H1 (cell line): ENCODE measurements around the gene CHD6. TPM values are rescaled to one million over a fixed set of nuclear protein-coding genes. Genes with fewer than 3 reads are reported as not detected.

Experiments used
- CTCF ChIA-PET: fragments of 300-600 bp; sonication (Branson Sonifier 250); formaldehyde crosslinking; loops from one replicate; lab custom pipeline; 2021; ENCODE audit not compliant: partially characterized antibody; lab: Charles Lee
- POLR2A ChIA-PET: fragments of 300-600 bp; sonication (Branson Sonifier 250); formaldehyde crosslinking; loops from one replicate; lab custom pipeline; 2021; ENCODE audit warnings: inconsistent platforms; ENCODE audit not compliant: partially characterized antibody; lab: Charles Lee
- DNase-seq, 2 experiments: peaks; one replicate each; pipeline versions ENCODE4 v3.0.0 to v3.0.0-alpha.2; 2010 to 2022; ENCODE audit warnings: low spot score in 2 of 2, low read depth in 1 of 2, mixed read lengths in 1 of 2
- FAIRE-seq: peaks from 2 replicates; lab custom pipeline; 2011; peaks lifted over from hg19 to GRCh38; lab: Jason Lieb, UNC
- H2AFZ ChIP-seq: 2 replicates; pipeline ENCODE4 v1.8.1; 2012; ENCODE audit warnings: low read length, inconsistent platforms
- H2AK5ac ChIP-seq: 2 replicates; pipeline ENCODE4 v1.6.1; 2013; ENCODE audit warnings: low read depth, low read length
- H2BK120ac ChIP-seq: replicated peaks from 2 replicates; pipeline ENCODE3; 2013; ENCODE audit warnings: low read depth, low read length, inconsistent platforms
- H2BK12ac ChIP-seq: 2 replicates; pipeline ENCODE4 v1.6.1; 2013; ENCODE audit warnings: low read depth, low read length
- H2BK15ac ChIP-seq: 2 replicates; pipeline ENCODE4 v1.6.1; 2013; ENCODE audit warnings: low read length
- H2BK20ac ChIP-seq: 2 replicates; pipeline ENCODE4 v1.6.1; 2013; ENCODE audit warnings: low read length
- H2BK5ac ChIP-seq: 2 replicates; pipeline ENCODE4 v1.6.1; 2013; ENCODE audit warnings: low read depth, low read length
- H3K14ac ChIP-seq: 2 replicates; pipeline ENCODE4 v1.6.1; 2013; ENCODE audit warnings: inconsistent platforms; ENCODE audit not compliant: insufficient read length
- H3K18ac ChIP-seq: 2 replicates; pipeline ENCODE4 v1.6.1; 2013; ENCODE audit warnings: low read length; ENCODE audit errors: extremely low read depth
- H3K23ac ChIP-seq: 2 replicates; pipeline ENCODE4 v1.6.1; 2013; ENCODE audit warnings: inconsistent platforms; ENCODE audit not compliant: insufficient read length
- H3K23me2 ChIP-seq: 2 replicates; pipeline ENCODE4 v1.6.1; 2013; ENCODE audit warnings: low read depth, low read length
- H3K27ac ChIP-seq: 2 replicates; pipeline ENCODE4 v1.6.1; 2011; ENCODE audit warnings: low read depth, low read length, inconsistent platforms
- H3K27me3 ChIP-seq, 4 experiments: replicated peaks in 1 of 4; 1 replicate in 1 of 4; 2 replicates in 3 of 4; pipeline versions ENCODE4 v1.6.1 to v1.8.1; 2011 to 2013; ENCODE audit warnings: low read length in 3 of 4, mild to moderate bottlenecking in 3 of 4, inconsistent platforms in 2 of 4, mixed read lengths in 2 of 4, moderate library complexity in 1 of 4; ENCODE audit not compliant: control insufficient read depth in 3 of 4, insufficient read depth in 3 of 4; ENCODE audit errors: extremely low read depth in 1 of 4
- H3K36me3 ChIP-seq, 4 experiments: 2 replicates each; pipeline versions ENCODE4 v1.6.1 to v1.8.1; 2011 to 2013; ENCODE audit warnings: mild to moderate bottlenecking in 4 of 4, low read length in 3 of 4, moderate library complexity in 2 of 4, control low read depth in 1 of 4, inconsistent platforms in 1 of 4; ENCODE audit not compliant: insufficient read depth in 4 of 4, control insufficient read depth in 2 of 4
- H3K4ac ChIP-seq: replicated peaks from 2 replicates; pipeline ENCODE3; 2013; ENCODE audit warnings: low read length, low read depth, mixed read lengths, inconsistent platforms; ENCODE audit not compliant: insufficient read length
- H3K4me1 ChIP-seq, 4 experiments: replicated peaks in 1 of 4; 1 replicate in 1 of 4; 2 replicates in 3 of 4; pipeline versions ENCODE4 v1.6.1 to v1.8.1; 2011 to 2013; ENCODE audit warnings: low read length in 3 of 4, inconsistent platforms in 2 of 4, mixed read lengths in 1 of 4; ENCODE audit not compliant: insufficient read depth in 4 of 4, control insufficient read depth in 3 of 4
- H3K4me2 ChIP-seq, 2 experiments: 2 replicates each; pipeline versions ENCODE4 v1.6.1 to v1.8.1; 2011 to 2013; ENCODE audit warnings: low read depth in 2 of 2, low read length in 2 of 2, control low read depth in 1 of 2, inconsistent platforms in 1 of 2, mild to moderate bottlenecking in 1 of 2; ENCODE audit not compliant: insufficient read depth in 1 of 2
- H3K4me3 ChIP-seq, 4 experiments: fragments of 200-600, 300-600 bp in 1 of 4; sonication (generic), shearing (Covaris generic), sonication (Bioruptor Twin) in 1 of 4; 2 replicates each; pipeline versions ENCODE4 v1.5.1 to v1.8.1; 2011 to 2016; ENCODE audit warnings: low read length in 4 of 4, low read depth in 3 of 4, control low read depth in 2 of 4, inconsistent platforms in 2 of 4, mild to moderate bottlenecking in 2 of 4, mixed read lengths in 1 of 4, moderate library complexity in 1 of 4; ENCODE audit not compliant: insufficient read depth in 2 of 4; ENCODE audit errors: extremely low read depth in 1 of 4
- H3K56ac ChIP-seq: replicated peaks from 2 replicates; pipeline ENCODE3; 2013; ENCODE audit warnings: low read depth, mild to moderate bottlenecking, mixed read lengths, low read length, inconsistent platforms; ENCODE audit not compliant: insufficient read length
- H3K79me1 ChIP-seq: 2 replicates; pipeline ENCODE4 v1.6.1; 2013; ENCODE audit warnings: low read depth, low read length, control low read depth
- H3K79me2 ChIP-seq, 2 experiments: 2 replicates each; pipeline versions ENCODE4 v1.6.1 to v1.8.1; 2012 to 2013; ENCODE audit warnings: low read length in 2 of 2, mild to moderate bottlenecking in 2 of 2, inconsistent platforms in 1 of 2; ENCODE audit not compliant: insufficient read depth in 2 of 2, control insufficient read depth in 1 of 2
- H3K9ac ChIP-seq, 4 experiments: replicated peaks in 1 of 4; 1 replicate in 1 of 4; 2 replicates in 3 of 4; pipeline versions ENCODE4 v1.6.1 to v1.8.1; 2011 to 2013; ENCODE audit warnings: low read depth in 3 of 4, low read length in 3 of 4, control low read depth in 2 of 4, mild to moderate bottlenecking in 2 of 4, moderate library complexity in 2 of 4, inconsistent platforms in 1 of 4; ENCODE audit errors: extremely low read depth in 1 of 4
- H3K9me3 ChIP-seq, 2 experiments: 2 replicates each; pipeline versions ENCODE4 v1.6.1 to v1.8.1; 2012 to 2013; ENCODE audit warnings: mild to moderate bottlenecking in 2 of 2, moderate library complexity in 2 of 2, control low read depth in 1 of 2, inconsistent platforms in 1 of 2, low read depth in 1 of 2, low read length in 1 of 2, mixed read lengths in 1 of 2; ENCODE audit not compliant: insufficient read depth in 2 of 2
- H4K20me1 ChIP-seq, 2 experiments: replicated peaks in 1 of 2; 2 replicates each; pipeline versions ENCODE3 to v1.8.1; 2011 to 2013; ENCODE audit warnings: inconsistent platforms in 2 of 2, low read length in 2 of 2, mild to moderate bottlenecking in 1 of 2; ENCODE audit not compliant: insufficient read depth in 2 of 2, control insufficient read depth in 1 of 2
- H4K5ac ChIP-seq: 2 replicates; pipeline ENCODE4 v1.6.1; 2013; ENCODE audit warnings: low read length, low read depth, mixed read lengths, inconsistent platforms; ENCODE audit not compliant: insufficient read length
- H4K8ac ChIP-seq: 2 replicates; pipeline ENCODE4 v1.8.0; 2013; ENCODE audit warnings: mild to moderate bottlenecking, moderate library complexity, low read length, inconsistent platforms; ENCODE audit not compliant: insufficient read depth; ENCODE audit errors: extremely low read depth
- H4K91ac ChIP-seq: replicated peaks from 2 replicates; pipeline ENCODE3; 2013; ENCODE audit warnings: low read length, mixed read lengths, inconsistent platforms; ENCODE audit not compliant: insufficient read length
- SP2 ChIP-seq: IDR thresholded peaks from 2 replicates; pipeline ENCODE4 v1.6.1; 2012; ENCODE audit warnings: mild to moderate bottlenecking, low read length, inconsistent platforms
- WGBS, 2 experiments: shearing (Covaris generic) in 1 of 2; methylation state at CpG; one replicate each; pipeline versions ENCODE4 v1.1.6 to v1.1.7; 2013 to 2015; ENCODE audit warnings: low lambda C conversion rate in 2 of 2, mixed read lengths in 2 of 2, inconsistent platforms in 1 of 2, low coverage in 1 of 2, missing lambda C conversion rate in 1 of 2; ENCODE audit not compliant: insufficient replicate concordance in 2 of 2, insufficient coverage in 1 of 2, insufficient read length in 1 of 2; ENCODE audit errors: extremely low coverage in 1 of 2, missing lambda C conversion rate in 1 of 2; 5-methylcytosine and 5-hydroxymethylcytosine counted together
- polyA plus RNA-seq, 7 experiments: library from polyadenylated mRNA; depleted of rRNA in 3 of 7; stranded (reverse) in 5 of 7; unstranded in 2 of 7; fragments of >200 nt in 5 of 7; fragments of 200-250 nt in 2 of 7; gene quantifications; 1 replicate in 5 of 7; 2 replicates in 1 of 7; 4 replicates in 1 of 7; pipeline versions ENCODE4 v1.2.1 to v1.2.3, GENCODE V29; 2011 to 2013; ENCODE audit warnings: missing spikeins in 2 of 7, mixed read lengths in 2 of 7
- total RNA-seq: library from RNA; stranded (reverse); fragmentation: NEBNext Ultra II Directional; extraction: Animal tissue kit (Norgen Biotek cat#: 25700); gene quantifications from 2 replicates; pipeline ENCODE4 v1.2.1, GENCODE V29; 2021

CHD6 gene
- total and polyA plus RNA-seq, 2 of the 8 experiments (the other 6 are each of a cell fraction or from before 2014, with no cell fraction given) = 11.1 to 62.9 TPM

DNA sequence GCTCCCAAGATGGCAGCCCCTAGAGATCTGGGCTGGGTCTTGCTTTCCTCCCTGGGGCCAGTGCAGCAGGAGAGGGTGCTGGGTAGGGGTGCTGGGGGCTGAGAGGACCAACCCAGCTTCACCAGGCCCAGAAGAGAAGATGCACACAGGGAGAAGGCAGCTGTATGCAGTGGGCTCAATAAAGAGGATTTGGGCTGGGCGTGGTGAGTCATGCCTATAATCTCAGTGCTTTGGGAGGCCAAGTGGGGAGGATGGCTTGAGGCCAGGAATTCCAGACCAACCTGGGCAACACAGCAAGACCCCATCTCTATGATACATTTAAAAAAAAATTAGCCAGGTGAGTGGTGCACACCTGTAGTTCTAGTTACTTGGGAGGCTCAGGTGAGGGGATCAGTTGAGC lies 225.9 kb downstream of the CHD6 start:
- Histone ChIP-seq H2AK5ac (no peak overlapping the region), H2BK20ac (no peak overlapping the region), H3K23me2 (no peaks in the 10 kb centered on the region), H3K9me3 (no peaks in the 10 kb centered on the region), H2BK5ac (no peak overlapping the region), H2AFZ (no peak overlapping the region), H3K14ac (no peak overlapping the region), H3K18ac (no peak overlapping the region), H3K79me2 (no peaks in the 10 kb centered on the region), H2BK120ac (no peak overlapping the region), H4K20me1 (no peaks in the 10 kb centered on the region), H3K79me1 (no peaks in the 10 kb centered on the region; the same call in 1 of the 2 replicates), H3K36me3 (no peaks in the 10 kb centered on the region), H2BK15ac (no peak overlapping the region), H3K4ac (no peak overlapping the region), H3K4me3 (no peak overlapping the region), H3K27ac (no peak overlapping the region), H3K4me1 (peaks cover 0 to 13% (median 7%) of the 10 kb centered on the region in 4 experiments; a peak in 5 of 7 replicates), H3K9ac (no peak overlapping the region), H4K5ac (no peak overlapping the region), H4K91ac (no peak overlapping the region), H2BK12ac (no peak overlapping the region), H3K27me3 (no peaks in the 10 kb centered on the region), H3K56ac (no peak overlapping the region), H3K4me2 (no peak overlapping the region), H4K8ac (no peak overlapping the region), H3K23ac (no peak overlapping the region)
- CTCF ChIA-PET = no interaction called here
- FAIRE-seq (no peak), DNase-seq (no peak)
- POLR2A ChIA-PET = interaction anchor here (0.5 to 0.6 kb wide), 2 partner anchors 193 to 261 kb away, joined by 3 to 5 read pairs; no protein-coding TSS in a partner anchor
- 71% methylated on average over 1 of the region's 1 CpG; no CpG with 5 or more reads in 1 of the 2 experiments for WGBS, 2 experiments
- no peak for TF ChIP-seq SP2
